ENCODE measurements around the gene DYSF. TPM values are rescaled to one million over a fixed set of nuclear protein-coding genes. Genes with fewer than 3 reads are reported as not detected.

Gene DYSF
- total RNA-seq, 1 experiment from 2014 or later: 3.8 TPM

DNA sequence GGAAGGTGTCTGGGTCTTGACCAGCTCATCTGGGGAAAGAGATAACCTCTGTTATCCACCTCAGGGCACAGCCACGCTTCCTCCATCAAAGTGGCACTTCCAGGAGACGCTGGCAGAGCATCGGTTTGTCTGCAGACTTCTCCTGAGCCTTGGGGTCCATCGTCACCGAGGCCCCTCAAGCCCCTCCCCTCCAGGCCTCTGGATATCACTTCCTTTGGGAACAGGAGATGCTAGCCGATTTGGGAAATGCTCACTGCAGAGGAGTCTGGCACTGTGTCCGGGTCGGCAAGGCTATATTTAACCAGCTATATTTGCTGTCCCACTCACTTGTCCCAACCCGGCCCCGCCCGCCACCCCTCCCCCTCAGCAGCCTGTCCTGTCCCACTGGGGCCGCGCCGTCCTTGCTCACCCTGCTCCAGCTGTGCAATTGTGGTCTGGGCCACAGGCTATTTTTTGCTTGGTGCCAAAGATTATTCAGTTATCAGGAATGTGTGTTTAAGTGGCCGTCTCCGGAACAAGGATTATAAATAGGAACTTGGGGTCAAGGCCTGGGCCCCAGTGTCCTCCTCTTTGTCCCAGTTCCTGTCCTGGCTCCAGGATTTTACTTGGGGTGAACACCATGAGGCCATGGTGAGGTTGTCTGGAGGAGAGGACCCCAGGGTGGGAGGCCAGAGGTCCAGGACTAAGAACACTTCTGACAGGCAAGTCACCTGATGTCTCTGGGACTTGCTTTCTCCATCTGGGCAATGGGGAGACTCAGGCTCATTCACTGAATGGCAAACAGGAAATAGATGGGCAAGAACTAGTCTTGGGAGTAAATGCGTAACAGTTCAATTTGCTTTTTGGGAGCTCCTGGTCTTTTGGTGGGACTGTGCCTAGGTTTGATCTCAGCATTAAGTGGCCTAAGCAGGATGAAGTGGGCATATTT is 263.6 kb downstream of the DYSF start:
- in situ Hi-C loops (cut with HindIII; ENCODE audit: low sequenced_read_pairs): no loop called here
- DNase-seq (ENCODE audit: low spot score): no peak

DNA sequence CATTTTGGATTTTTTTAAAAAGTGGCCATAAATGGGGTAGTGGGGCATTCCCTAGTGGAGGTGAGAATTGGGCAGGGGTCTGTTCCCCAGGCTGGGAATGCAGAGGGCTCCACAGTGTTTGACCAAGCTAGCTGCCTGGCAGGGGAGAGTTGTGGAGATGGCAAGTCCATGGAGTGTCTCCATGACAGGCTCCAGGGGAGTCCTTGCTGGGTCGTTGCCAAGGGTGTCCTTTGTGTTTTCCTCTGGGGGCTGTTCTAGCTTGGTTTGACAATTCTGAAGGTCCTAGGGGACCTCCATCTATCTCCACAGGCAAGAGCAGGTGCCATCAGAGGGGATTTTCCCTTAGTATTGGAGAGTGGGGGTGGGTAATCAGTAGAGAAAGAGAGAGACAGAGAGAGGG is 265.3 kb downstream of the DYSF start:
- DNase-seq (ENCODE audit: low spot score): no peak
- in situ Hi-C loops (cut with HindIII; ENCODE audit: low sequenced_read_pairs): no loop called here

DNA sequence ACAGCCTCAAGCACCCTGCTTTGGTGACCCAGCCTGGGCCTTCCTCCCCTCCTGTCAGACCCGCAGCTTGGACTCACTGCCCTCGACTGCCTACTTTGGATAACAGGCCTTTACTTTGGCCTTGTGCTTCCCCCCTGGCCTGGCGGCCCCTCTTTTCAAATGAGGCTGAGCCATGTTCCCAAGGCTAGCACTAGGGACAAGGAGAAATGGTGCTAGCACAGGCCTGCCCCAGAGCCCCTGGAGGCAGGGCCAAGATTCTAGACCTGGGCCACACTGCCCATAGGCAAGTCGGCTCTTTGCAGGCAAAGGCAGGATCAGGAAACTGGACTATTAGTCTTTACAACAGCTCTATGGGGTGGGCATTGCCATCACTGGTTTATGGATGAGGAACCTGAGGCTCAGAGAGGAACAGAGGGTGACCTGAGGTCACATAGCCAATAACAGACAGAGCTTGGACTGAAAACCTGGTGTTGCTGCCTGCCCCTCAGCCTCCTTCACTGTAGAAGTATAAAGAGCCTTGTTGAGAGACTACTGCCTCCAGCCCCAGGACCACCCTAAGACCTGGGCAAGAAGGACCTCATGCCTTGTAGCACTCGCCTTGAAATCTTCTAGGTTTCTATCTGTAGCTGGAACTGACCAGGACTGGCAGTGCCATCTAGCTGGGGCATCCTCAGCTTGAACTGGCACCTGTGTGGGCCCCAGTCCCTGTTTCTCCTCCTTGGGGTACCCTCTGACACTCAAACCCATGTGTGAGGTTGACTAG is 266.3 kb downstream of the DYSF start:
- in situ Hi-C loops (cut with HindIII; ENCODE audit: low sequenced_read_pairs): no loop called here

DNA sequence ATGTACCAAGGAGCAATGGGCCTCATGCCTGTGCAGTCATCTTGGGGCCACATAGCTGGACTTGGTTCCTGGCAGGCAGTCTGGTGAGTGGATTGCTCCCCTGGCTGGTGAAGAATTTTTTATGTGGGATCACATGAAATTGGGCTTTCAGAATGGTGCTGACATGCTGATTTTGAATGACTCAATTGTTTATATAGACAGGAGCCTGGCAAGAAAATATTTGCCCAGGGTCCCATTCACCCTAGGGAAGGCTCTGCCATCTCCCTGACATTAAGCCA is 266.9 kb downstream of the DYSF start:
- no peak for DNase-seq (ENCODE audit: low spot score)
- in situ Hi-C loops (cut with HindIII; ENCODE audit: low sequenced_read_pairs): no loop called here

More for the DNA sequence above, 266.3 kb downstream of the DYSF start:
- DNase-seq (ENCODE audit: low spot score): no peak

DNA sequence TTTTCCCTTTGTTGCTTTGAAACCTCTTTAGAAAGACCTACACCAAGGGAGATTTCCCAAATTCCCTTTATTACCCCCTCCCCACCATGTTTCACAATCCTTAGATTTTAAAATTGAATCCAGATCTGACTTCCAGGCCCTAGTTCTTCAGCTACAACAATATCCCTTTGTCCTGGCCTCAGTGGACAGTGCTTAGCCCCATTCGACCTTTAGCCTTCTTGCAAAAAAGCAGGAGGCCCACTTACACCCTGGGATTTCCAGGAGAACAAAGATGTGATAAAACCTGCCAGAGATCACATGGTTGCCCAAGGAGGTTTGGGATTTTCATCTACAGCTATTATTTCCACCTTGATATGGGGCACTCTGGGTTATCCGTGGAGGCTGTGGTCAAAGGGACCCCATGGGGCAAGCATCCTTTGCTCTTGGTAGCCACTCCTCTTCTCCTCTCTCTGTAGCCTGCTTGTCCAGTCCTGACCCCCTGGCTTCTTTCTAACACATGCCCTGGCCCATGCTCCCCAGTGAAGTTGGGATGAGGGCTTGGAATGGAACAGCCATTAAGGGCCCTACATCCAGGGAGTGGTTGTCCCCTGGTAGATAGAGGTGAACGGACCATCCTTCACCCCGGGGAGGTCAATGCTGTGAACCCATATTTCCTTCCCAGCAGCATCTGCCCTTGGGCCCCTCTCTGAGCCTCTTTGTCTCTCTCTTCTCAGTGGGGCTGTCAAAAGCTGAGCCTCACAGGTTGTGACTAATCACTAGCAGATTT is 267.4 kb downstream of the DYSF start:
- DNase-seq (ENCODE audit: low spot score): no peak
- in situ Hi-C loops (cut with HindIII; ENCODE audit: low sequenced_read_pairs): no loop called here

DNA sequence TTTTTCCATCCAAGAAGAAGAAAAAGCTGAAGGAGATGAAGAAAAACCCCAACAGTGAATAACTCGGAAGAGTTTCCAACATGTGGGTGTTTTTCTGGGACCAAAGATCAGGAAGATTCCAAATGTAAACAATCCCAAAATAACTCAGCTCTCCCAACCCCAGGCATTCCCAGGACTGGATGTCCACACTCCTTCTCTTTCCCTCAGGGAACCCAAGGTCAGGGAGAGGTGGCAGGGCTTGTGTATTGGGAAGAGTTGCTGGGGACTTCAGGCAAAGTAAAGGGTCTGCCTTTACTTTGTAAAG is 268.0 kb downstream of the DYSF start:
- in situ Hi-C loops (cut with HindIII; ENCODE audit: low sequenced_read_pairs): no loop called here
- DNase-seq (ENCODE audit: low spot score): no peak

DNA sequence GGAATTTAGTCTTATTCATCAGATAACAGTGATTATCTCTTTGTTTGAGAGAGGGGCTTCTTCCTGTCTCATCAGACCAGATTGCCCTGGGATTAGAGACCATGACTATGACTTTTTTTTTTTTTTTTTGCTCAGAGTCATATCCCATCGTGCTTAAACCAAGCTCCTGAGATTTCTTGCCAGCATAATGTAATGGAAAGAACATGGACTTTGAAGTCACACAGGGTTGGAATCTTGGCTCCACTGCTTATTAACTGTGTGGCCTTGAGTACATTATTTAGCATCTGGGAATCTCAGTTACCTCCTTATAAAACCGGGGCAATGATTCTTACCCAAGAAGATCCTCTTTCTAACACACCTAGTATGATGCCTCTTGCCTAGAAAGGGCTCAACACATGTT is 268.3 kb downstream of the DYSF start:
- in situ Hi-C loops (cut with HindIII; ENCODE audit: low sequenced_read_pairs): no loop called here
- DNase-seq (ENCODE audit: low spot score): no peak

DNA sequence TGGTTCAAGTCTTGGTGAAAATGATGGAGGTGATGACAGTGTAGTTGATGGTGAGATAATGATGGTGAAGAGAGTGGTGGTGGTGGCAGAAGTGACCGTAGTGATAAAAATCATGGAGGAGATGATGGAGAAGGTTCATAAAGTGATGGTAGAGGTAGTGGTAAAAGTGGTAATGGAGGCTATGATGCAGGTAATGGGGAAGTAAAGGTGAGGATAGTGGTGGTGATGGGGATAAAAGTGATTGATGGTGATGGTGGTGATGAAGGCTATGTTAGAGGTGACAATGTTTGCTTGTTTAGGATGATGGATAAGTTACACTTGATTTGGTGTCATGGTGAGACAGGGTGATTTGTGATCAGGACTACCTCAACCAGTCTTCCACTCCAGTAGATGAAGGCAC is 268.9 kb downstream of the DYSF start:
- no peak for DNase-seq (ENCODE audit: low spot score)
- in situ Hi-C loops (cut with HindIII; ENCODE audit: low sequenced_read_pairs): no loop called here

DNA sequence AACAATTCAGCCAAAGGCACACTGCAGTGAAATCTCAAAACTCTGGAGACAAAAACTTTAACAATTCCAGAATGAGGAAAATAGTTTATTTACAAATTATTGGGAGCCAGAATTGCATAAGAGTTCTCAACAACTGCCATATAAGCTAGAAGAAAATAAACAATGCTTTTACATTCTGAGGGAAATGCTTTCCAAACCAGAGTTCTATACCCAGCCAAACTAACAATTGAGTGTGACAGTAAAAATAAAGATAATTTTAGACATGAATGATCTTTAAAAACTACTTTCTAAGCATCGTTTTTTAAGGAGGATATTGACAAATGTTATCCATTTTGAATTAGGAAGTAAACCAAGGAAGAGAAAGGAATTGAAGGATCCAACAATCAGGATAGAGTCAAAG is 271.4 kb downstream of the DYSF start:
- in situ Hi-C loops (cut with HindIII; ENCODE audit: low sequenced_read_pairs): no loop called here
- no peak for DNase-seq (ENCODE audit: low spot score)

DNA sequence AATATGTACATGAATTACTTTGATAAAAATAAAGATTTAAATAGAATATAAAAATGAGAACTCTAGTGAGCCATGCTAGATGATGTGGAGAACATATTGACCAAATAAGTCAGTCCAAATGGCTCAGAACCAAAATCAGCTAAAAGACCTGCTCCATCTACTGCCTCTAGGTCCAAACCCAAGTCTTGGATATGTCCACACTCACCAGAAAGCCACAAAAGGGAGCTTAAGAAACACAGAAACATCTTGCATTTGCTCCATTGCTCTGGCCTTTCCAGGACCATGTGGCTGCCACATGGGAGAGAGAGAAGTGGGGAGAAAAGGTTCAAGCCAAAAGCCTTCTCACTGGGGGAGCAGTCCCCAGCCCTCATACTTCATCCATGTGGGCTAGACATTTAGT is 272.5 kb downstream of the DYSF start:
- in situ Hi-C loops (cut with HindIII; ENCODE audit: low sequenced_read_pairs): no loop called here
- no peak for DNase-seq (ENCODE audit: low spot score)

DNA sequence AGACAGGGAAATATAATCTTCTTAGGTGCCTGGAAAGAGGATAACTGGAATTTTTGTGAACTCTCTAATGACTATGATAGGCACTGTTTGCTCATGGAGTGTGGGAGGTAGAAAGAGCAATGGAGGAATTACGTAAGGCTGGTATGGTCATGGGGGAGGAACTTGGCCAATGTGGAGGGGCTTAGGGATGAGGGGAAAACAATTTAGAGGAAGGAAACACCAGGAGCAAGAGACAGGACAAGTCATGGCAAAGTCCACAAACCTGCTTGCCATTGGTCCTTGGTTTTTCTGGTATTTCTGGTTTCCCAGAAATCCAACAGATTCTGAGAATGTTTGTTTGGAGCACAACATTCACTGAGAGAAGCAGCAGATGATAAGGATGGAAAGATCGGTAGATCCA is 274.2 kb downstream of the DYSF start:
- in situ Hi-C loops (cut with HindIII; ENCODE audit: low sequenced_read_pairs): no loop called here
- DNase-seq (ENCODE audit: low spot score): no peak

DNA sequence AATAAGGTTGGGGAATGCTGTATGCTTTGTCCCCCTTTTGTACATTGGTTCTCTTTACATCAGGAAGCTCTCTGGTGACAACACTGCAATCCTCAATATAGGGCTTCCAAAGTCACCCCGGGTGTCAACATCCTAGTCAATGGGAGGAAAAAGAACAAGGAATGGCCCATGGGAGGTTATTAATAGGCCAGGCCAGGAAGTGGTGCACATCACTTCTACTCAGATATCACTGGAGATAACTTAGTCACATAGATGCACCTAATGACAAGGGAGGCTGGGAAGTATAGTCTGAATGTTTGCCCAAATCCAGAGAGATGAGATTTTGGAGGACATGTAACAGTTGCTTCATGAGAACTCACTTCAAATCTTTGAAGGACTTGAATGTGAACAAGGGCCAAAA is 274.7 kb downstream of the DYSF start:
- in situ Hi-C loops (cut with HindIII; ENCODE audit: low sequenced_read_pairs): no loop called here
- no peak for DNase-seq (ENCODE audit: low spot score)

DNA sequence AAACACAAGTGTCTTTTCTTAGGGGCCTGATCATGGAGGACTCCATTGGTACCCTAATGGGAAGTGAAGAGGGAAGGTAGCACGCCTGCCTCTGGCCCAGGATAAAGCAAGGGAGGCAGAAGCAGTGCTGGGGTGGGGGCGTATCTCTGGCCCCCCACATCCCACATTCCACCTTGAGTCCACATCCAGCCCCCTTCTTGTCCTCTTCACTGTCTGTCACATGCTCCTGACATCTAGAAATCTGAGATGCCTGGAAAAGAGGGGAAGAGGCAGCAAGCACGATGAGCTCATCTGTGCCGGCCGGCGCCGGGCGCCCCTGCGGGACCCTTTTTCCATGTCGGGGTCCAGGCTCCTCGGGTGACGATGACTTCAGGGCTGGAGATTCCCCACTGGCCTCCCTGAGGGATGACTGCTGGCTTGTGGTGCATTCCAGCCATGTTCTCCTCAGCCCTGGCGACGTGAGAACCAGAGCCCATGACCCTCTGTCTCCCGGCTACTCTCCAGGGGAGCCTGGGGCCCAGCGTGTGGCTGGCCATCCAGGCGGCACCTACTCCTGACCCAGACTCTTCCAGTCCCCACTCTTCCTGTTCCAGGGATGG is 277.5 kb downstream of the DYSF start:
- DNase-seq (ENCODE audit: low spot score): no peak
- in situ Hi-C loops (cut with HindIII; ENCODE audit: low sequenced_read_pairs): no loop called here

DNA sequence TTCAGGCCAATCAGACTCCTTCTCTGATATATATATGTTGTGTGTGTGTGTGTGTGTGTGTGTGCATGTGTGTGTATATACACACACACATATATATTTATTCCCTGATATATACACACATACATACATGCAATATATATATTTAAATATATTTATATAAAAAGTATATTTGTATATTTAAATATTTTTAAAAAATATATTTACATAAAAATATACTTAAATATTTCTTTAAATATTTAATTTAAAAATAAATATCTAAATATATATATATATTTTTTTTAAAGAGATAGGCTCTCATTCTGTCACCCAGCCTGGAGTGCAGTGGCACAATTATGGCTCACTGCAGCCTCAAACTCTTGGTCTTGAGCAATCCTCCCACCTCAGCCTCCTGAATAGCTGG is 281.3 kb downstream of the DYSF start:
- in situ Hi-C loops (cut with HindIII; ENCODE audit: low sequenced_read_pairs): no loop called here
- no peak for DNase-seq (ENCODE audit: low spot score)

DNA sequence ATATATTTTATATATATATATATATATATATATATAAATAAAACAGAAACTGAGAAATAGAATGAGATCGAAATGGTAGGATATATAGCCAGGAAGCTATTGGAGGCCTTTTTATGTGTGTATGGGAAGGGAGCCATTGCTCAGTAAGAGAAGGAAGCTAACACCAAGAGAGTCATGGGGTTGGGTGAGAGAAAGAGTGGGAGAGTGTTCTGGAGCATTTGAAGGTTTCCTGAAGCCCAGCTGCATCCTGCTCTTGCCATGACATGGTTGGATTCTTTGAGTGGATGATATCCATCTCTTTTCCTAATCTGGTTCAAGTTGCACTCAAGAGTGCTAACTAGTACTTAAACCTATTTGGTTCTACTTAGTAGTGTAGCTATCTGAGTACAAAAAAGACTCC is 282.3 kb downstream of the DYSF start:
- DNase-seq (ENCODE audit: low spot score): no peak
- in situ Hi-C loops (cut with HindIII; ENCODE audit: low sequenced_read_pairs): no loop called here

Other genes with a start within 250 kb of the DYSF start
- gene PAIP2B, start 226.5 kb upstream of the DYSF start, total RNA-seq (2014; rRNA removed; shearing (Covaris generic)): 1.1 and 2.4 TPM in 2 replicates
- 94.2 and 106 TPM in 2 replicates for gene ZNF638, start 121.8 kb upstream of the DYSF start, total RNA-seq (2014; rRNA removed; shearing (Covaris generic))

All from G401 (cell line).